VCaP (cell line): Measurements from ENCODE around the gene COL5A2.

ENCODE experiments used
- H3K27ac ChIP-seq: fragments of 450-650 bp; 2 replicates; pipeline ENCODE4 v1.5.1; 2017
- TF ChIP-seq, protein P1 (sequence below): fragments of 450-650 bp; conservative IDR thresholded peaks from 2 replicates; pipeline ENCODE4 v1.5.1; 2017; ENCODE audit warnings: mild to moderate bottlenecking, moderate library complexity

COL5A2 gene

GRCh38 chr2:189165656-189166380 is 13.7 kb downstream of the COL5A2 start:
- TF ChIP-seq, protein P1, sequence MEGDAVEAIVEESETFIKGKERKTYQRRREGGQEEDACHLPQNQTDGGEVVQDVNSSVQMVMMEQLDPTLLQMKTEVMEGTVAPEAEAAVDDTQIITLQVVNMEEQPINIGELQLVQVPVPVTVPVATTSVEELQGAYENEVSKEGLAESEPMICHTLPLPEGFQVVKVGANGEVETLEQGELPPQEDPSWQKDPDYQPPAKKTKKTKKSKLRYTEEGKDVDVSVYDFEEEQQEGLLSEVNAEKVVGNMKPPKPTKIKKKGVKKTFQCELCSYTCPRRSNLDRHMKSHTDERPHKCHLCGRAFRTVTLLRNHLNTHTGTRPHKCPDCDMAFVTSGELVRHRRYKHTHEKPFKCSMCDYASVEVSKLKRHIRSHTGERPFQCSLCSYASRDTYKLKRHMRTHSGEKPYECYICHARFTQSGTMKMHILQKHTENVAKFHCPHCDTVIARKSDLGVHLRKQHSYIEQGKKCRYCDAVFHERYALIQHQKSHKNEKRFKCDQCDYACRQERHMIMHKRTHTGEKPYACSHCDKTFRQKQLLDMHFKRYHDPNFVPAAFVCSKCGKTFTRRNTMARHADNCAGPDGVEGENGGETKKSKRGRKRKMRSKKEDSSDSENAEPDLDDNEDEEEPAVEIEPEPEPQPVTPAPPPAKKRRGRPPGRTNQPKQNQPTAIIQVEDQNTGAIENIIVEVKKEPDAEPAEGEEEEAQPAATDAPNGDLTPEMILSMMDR = no peak
- no peak overlapping the region for H3K27ac ChIP-seq

DNA sequence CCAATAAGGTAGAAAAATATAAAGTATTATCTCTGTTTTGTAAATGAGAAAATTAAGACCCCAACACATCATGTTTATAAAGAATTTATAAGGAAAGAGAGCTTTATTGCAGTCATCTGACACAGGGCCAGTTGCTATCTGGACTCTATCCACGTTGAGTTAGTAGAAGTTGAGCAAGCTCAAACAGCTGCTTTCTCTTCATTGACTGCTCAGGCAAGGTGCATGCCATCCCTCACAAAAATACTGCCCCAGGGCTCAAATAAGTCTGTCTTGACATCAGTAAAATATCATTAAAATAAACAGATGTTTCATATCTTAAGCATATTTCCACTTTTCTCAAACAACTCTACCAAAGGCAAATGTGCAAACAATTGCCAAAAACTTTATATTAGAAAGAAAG is 14.8 kb downstream of the COL5A2 start:
- H3K27ac ChIP-seq = no peak overlapping the region
- TF ChIP-seq, protein P1 = no peak

DNA sequence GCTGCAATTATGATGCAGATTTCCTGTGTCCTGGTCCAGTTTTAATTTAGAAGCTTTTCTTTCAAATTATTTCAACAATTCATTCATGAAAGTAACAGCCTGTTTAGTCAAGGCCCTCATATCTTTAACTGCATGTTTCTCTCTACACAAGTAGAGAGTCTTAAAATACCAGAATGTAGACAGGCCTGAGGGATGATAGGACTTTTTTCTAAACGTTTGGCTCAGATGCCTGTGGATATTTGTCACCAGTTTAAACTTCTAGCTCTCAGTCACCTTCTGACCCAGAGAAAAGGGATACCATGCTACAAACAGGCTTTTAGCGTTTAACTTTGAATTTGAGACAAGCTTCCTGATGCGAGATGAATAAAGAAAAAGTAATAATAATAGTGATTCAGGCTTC is 15.7 kb downstream of the COL5A2 start:
- no peak overlapping the region for H3K27ac ChIP-seq
- TF ChIP-seq, protein P1 = no peak

DNA sequence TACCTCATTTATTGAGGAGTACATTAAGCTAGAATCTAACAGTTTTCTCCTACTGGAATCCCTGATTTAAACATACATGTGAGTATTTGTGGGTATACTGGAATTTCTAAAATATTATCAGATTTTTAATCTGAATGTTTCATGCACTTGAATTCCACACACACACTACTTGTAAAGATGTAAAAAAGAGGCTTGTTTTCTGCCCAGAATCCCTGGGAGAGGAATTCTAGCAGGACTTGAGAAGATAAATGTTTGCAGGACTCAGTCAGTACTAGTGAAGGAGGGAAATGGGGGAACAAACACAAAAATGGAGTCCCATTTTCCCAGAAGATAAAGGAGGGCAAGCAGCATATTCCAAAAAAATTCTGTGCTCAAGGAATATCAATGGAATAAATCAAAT is 17.0 kb downstream of the COL5A2 start:
- TF ChIP-seq, protein P1 = no peak
- no peak overlapping the region for H3K27ac ChIP-seq

GRCh38 chr2:189161894-189162293 is 17.7 kb downstream of the COL5A2 start:
- H3K27ac ChIP-seq = no peak overlapping the region
- TF ChIP-seq, protein P1 = no peak

- no peak overlapping the region for H3K27ac ChIP-seq
- TF ChIP-seq, protein P1 = no peak
Measured at GRCh38 chr2:189159717-189160116, 19.8 kb downstream of the COL5A2 start.

DNA sequence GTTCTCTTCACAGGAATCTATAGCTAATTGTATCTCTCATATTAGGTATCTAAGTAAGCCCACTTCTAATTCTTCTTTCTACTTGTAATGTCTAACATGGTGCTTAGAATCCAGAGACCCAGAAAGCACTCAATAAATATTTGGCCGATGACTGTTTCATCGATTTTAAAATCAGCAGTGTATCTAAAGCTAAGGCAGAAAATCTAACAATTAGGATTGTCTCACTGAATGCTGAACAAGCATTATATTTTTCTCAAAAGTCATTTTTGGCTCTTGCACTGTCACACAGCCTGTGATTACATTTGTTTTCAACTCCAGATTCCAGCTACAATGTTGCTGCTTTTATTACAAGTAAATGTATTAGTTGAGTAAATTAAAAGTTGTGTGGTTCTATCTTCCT is 20.3 kb downstream of the COL5A2 start:
- no peak overlapping the region for H3K27ac ChIP-seq
- TF ChIP-seq, protein P1 = no peak
